Keratinocyte (primary cell): Measurements from ENCODE around the gene RAPGEF3. TPM values are rescaled to one million over a fixed set of nuclear protein-coding genes. Genes with fewer than 3 reads are reported as not detected.

Experiments used
- DNase-seq: peaks from one replicate; pipeline ENCODE4 v3.0.0-alpha.2; 2011; ENCODE audit warnings: low read depth, missing footprints, low spot score
- FAIRE-seq: peaks from 2 replicates; lab custom pipeline; 2011; peaks lifted over from hg19 to GRCh38; lab: Jason Lieb, UNC
- H2AFZ ChIP-seq: 2 replicates; pipeline ENCODE4 v1.6.0; 2012; ENCODE audit warnings: low read length, control low read depth, inconsistent platforms; ENCODE audit not compliant: control insufficient read depth
- H3K27ac ChIP-seq: 2 replicates; pipeline ENCODE4 v1.5.1; 2011; ENCODE audit warnings: low read length; ENCODE audit not compliant: control insufficient read depth, insufficient read depth
- H3K27me3 ChIP-seq: 3 replicates; pipeline ENCODE4 v1.6.0; 2011; ENCODE audit warnings: low read length; ENCODE audit not compliant: control insufficient read depth, insufficient read depth; ENCODE audit errors: extremely low read depth
- H3K36me3 ChIP-seq, 2 experiments: 2 replicates in 1 of 2; 3 replicates in 1 of 2; pipeline ENCODE4 v1.5.1; 2011; ENCODE audit warnings: low read length in 2 of 2, mild to moderate bottlenecking in 1 of 2; ENCODE audit not compliant: control insufficient read depth in 2 of 2, insufficient read depth in 2 of 2; ENCODE audit errors: extremely low read depth in 1 of 2
- H3K4me1 ChIP-seq: 3 replicates; pipeline ENCODE4 v1.5.1; 2011; ENCODE audit warnings: low read length; ENCODE audit not compliant: control insufficient read depth, insufficient read depth; ENCODE audit errors: extremely low read depth
- H3K4me2 ChIP-seq: 3 replicates; pipeline ENCODE4 v1.6.0; 2011; ENCODE audit warnings: low read depth, low read length; ENCODE audit not compliant: control insufficient read depth, insufficient read depth; ENCODE audit errors: extremely low read depth
- H3K4me3 ChIP-seq, 3 experiments: fragments of 200-600 bp in 1 of 3; sonication (generic) in 1 of 3; 2 replicates in 2 of 3; 3 replicates in 1 of 3; pipeline ENCODE4 v1.5.1; 2011 to 2016; ENCODE audit warnings: low read length in 3 of 3, mild to moderate bottlenecking in 3 of 3, control low read depth in 2 of 3, inconsistent platforms in 1 of 3, low read depth in 1 of 3, mixed read lengths in 1 of 3, mixed run types in 1 of 3, moderate library complexity in 1 of 3; ENCODE audit not compliant: control insufficient read depth in 2 of 3, insufficient read depth in 2 of 3; ENCODE audit errors: extremely low read depth in 1 of 3
- H3K79me2 ChIP-seq: 2 replicates; pipeline ENCODE4 v1.6.0; 2012; ENCODE audit warnings: low read length; ENCODE audit not compliant: control insufficient read depth, insufficient read depth
- H3K9ac ChIP-seq: 3 replicates; pipeline ENCODE4 v1.6.0; 2011; ENCODE audit warnings: low read length; ENCODE audit not compliant: control insufficient read depth, insufficient read depth; ENCODE audit errors: extremely low read depth
- H3K9me1 ChIP-seq: 3 replicates; pipeline ENCODE4 v1.6.0; 2011; ENCODE audit warnings: low read length; ENCODE audit not compliant: control insufficient read depth, insufficient read depth; ENCODE audit errors: extremely low read depth
- H3K9me3 ChIP-seq: 2 replicates; pipeline ENCODE4 v1.5.1; 2012; ENCODE audit warnings: low read depth, low read length; ENCODE audit not compliant: control insufficient read depth
- H4K20me1 ChIP-seq: 3 replicates; pipeline ENCODE4 v1.6.0; 2011; ENCODE audit warnings: low read length; ENCODE audit not compliant: control insufficient read depth, insufficient read depth; ENCODE audit errors: extremely low read depth
- EZH2 ChIP-seq: IDR thresholded peaks from one replicate; pipeline ENCODE4 v1.6.1; 2012; ENCODE audit warnings: inconsistent platforms, mild to moderate bottlenecking, low read length, moderate library complexity
- dilution Hi-C: fragments of 300-500 bp; cut with MboI; formaldehyde crosslinking; loops from one replicate; pipeline ENCODE4 v1.7.0; 2020; ENCODE audit warnings: low sequenced_read_pairs; ENCODE audit not compliant: extremely low pct_ligation_motif_present
- polyA plus RNA-seq, 5 experiments: library from polyadenylated mRNA; depleted of rRNA in 3 of 5; stranded (reverse) in 3 of 5; stranded (forward) in 1 of 5; unstranded in 1 of 5; fragments of >200 nt; gene quantifications; 1 replicate in 1 of 5; 2 replicates in 3 of 5; 3 replicates in 1 of 5; pipeline versions ENCODE4 v1.2.1 to v1.2.3, GENCODE V29; 2011 to 2012; ENCODE audit warnings: missing spikeins in 2 of 5, low read depth in 1 of 5, low replicate concordance in 1 of 5
- TF ChIP-seq, protein P1 (sequence below), 3 experiments: IDR thresholded peaks in 1 of 3; conservative IDR thresholded peaks in 1 of 3; optimal IDR thresholded peaks in 1 of 3; 2 replicates in 2 of 3; 3 replicates in 1 of 3; pipeline versions ENCODE3 to v1.5.1; 2011; ENCODE audit warnings: low read length in 3 of 3, mild to moderate bottlenecking in 3 of 3, moderate library complexity in 2 of 3, control low read depth in 1 of 3, inconsistent platforms in 1 of 3; ENCODE audit not compliant: insufficient read depth in 2 of 3; ENCODE audit errors: extremely low read depth in 1 of 3

Gene RAPGEF3
- polyA plus RNA-seq, 1 donor (not counting 4 experiments of a cell fraction or from before 2014, with no cell fraction given) = 5.1 TPM

DNA sequence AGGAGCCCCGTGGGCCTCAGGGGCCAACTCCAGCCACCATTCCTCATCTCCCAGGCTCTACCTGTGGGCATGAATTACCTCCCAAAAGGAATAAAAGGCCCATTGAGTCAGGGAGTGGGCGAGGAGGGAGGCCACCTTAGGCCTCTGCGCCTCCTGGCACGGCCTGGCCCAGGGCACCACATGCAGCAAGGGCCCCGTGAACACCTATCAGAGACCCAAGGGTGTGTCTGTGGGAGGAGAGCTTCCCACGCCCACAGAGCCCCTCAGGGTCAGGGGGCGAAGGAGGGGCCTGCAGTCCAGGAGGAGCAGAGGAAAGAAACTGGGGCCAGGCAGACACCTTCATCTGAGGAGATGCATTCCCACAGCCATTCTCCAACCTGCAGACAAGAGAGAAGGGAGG, 12.2 kb downstream of the RAPGEF3 start:
- peaks cover 23% of the 10 kb centered on the region for H3K4me1 ChIP-seq
- no peaks in the 10 kb centered on the region for H3K9me1 ChIP-seq
- FAIRE-seq = no peak
- no peak for TF ChIP-seq EZH2
- TF ChIP-seq, protein P1, sequence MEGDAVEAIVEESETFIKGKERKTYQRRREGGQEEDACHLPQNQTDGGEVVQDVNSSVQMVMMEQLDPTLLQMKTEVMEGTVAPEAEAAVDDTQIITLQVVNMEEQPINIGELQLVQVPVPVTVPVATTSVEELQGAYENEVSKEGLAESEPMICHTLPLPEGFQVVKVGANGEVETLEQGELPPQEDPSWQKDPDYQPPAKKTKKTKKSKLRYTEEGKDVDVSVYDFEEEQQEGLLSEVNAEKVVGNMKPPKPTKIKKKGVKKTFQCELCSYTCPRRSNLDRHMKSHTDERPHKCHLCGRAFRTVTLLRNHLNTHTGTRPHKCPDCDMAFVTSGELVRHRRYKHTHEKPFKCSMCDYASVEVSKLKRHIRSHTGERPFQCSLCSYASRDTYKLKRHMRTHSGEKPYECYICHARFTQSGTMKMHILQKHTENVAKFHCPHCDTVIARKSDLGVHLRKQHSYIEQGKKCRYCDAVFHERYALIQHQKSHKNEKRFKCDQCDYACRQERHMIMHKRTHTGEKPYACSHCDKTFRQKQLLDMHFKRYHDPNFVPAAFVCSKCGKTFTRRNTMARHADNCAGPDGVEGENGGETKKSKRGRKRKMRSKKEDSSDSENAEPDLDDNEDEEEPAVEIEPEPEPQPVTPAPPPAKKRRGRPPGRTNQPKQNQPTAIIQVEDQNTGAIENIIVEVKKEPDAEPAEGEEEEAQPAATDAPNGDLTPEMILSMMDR (optimal IDR thresholded peaks at IDR 0.05 in 1 of 3, IDR thresholded peaks at IDR 0.05 in 1 of 3, conservative IDR thresholded peaks at IDR 0.05 in 1 of 3; ENCODE audit: extremely low read depth in 1 of 3, insufficient read depth in 2 of 3, low read length in 3 of 3) = no peak
- no peaks in the 10 kb centered on the region for H3K79me2 ChIP-seq
- no peak overlapping the region for H3K27ac ChIP-seq
- H3K27me3 ChIP-seq = no peaks in the 10 kb centered on the region
- peaks cover 8 to 23% of the 10 kb centered on the region in 2 experiments for H3K36me3 ChIP-seq
- H3K9me3 ChIP-seq = no peaks in the 10 kb centered on the region
- dilution Hi-C loops = no loop called here
- H3K9ac ChIP-seq = no peak overlapping the region
- H3K4me2 ChIP-seq = no peak overlapping the region
- no peak for DNase-seq
- no peak overlapping the region for H2AFZ ChIP-seq
- no peak overlapping the region for H3K4me3 ChIP-seq
- no peaks in the 10 kb centered on the region for H4K20me1 ChIP-seq

DNA sequence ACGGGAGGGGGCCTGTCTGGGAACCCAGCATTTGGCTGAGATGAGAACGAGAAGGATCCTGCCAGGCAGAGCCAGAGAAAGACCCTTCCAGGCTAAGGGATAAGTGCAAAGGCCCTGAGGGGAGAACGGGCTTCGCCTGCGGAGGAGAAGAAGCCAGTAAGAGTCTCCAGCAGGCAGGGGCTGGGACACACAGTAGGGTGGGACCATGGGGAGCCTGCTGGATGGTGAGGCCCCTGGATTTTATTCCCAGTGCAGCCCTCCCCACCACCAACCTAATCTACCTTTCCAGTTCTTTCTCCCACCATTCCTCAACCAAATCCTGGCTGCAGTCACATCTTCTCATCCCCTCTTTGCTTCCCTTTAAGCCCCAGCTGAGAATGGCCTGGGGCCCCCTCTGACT, 12.6 kb downstream of the RAPGEF3 start:
- DNase-seq = no peak
- H3K9me3 ChIP-seq = no peaks in the 10 kb centered on the region
- no peak overlapping the region for H3K4me2 ChIP-seq
- TF ChIP-seq, protein P1 (optimal IDR thresholded peaks at IDR 0.05 in 1 of 3, IDR thresholded peaks at IDR 0.05 in 1 of 3, conservative IDR thresholded peaks at IDR 0.05 in 1 of 3; ENCODE audit: extremely low read depth in 1 of 3, insufficient read depth in 2 of 3, low read length in 3 of 3) = no peak
- no peak for TF ChIP-seq EZH2
- dilution Hi-C loops = no loop called here
- H2AFZ ChIP-seq = no peak overlapping the region
- no peak overlapping the region for H3K4me3 ChIP-seq
- no peak overlapping the region for H3K9ac ChIP-seq
- H3K36me3 ChIP-seq = peaks cover 8 to 23% of the 10 kb centered on the region in 2 experiments
- H3K79me2 ChIP-seq = no peaks in the 10 kb centered on the region
- H3K27ac ChIP-seq = no peak overlapping the region
- no peaks in the 10 kb centered on the region for H4K20me1 ChIP-seq
- H3K4me1 ChIP-seq = peaks cover 23% of the 10 kb centered on the region
- no peak for FAIRE-seq
- H3K27me3 ChIP-seq = no peaks in the 10 kb centered on the region
- no peaks in the 10 kb centered on the region for H3K9me1 ChIP-seq
